IMR-90 (cell line): ENCODE results near the gene ANKLE1. TPM values are rescaled to one million over a fixed set of nuclear protein-coding genes. Genes with fewer than 3 reads are reported as not detected.

Experiments
- ATAC-seq: fragments of 200-7000 bp; cut with Tn5 transposase; 2 replicates; pipeline ENCODE4 v1.9.1; 2020; ENCODE audit warnings: low read depth, mild to moderate bottlenecking, moderate library complexity
- BruUV-seq: library from RNA; stranded (reverse); fragments of 400-500 nt; replicated peaks from 2 replicates; lab custom pipeline; 2021; lab: Mats Ljungman, UMichigan
- CTCF ChIA-PET: fragments of 300-600 bp; formaldehyde crosslinking; extraction: SDS; loops from one replicate; lab custom pipeline; 2021; ENCODE audit warnings: antibody characterized with exemption; lab: Yijun Ruan, JAX
- POLR2A ChIA-PET: fragments of 300-600 bp; sonication (Branson Sonifier 250); formaldehyde crosslinking; loops from one replicate; lab custom pipeline; 2022; ENCODE audit warnings: antibody characterized with exemption; ENCODE audit not compliant: unreplicated experiment; lab: Charles Lee
- DNase-seq: peaks from one replicate; pipeline ENCODE4 v3.0.0; 2013
- H2AFZ ChIP-seq: replicated peaks from 2 replicates; pipeline ENCODE3; 2013; ENCODE audit warnings: low read length, mild to moderate bottlenecking; ENCODE audit not compliant: poor library complexity
- H2AK5ac ChIP-seq: 2 replicates; pipeline ENCODE4 v1.6.1; 2013; ENCODE audit warnings: low read depth, low read length, inconsistent platforms
- H2AK9ac ChIP-seq: replicated peaks from 2 replicates; pipeline ENCODE3; 2013; ENCODE audit warnings: mild to moderate bottlenecking, low read depth, low read length, moderate library complexity; ENCODE audit not compliant: poor library complexity
- H2BK120ac ChIP-seq: 2 replicates; pipeline ENCODE4 v1.6.1; 2013; ENCODE audit warnings: low read depth, low read length, inconsistent platforms
- H2BK15ac ChIP-seq: 3 replicates; pipeline ENCODE4 v1.6.1; 2013; ENCODE audit warnings: low read depth, low read length, inconsistent platforms
- H2BK20ac ChIP-seq: 2 replicates; pipeline ENCODE4 v1.6.1; 2013; ENCODE audit warnings: low read depth, mild to moderate bottlenecking, inconsistent platforms, low read length, moderate library complexity
- H2BK5ac ChIP-seq: 2 replicates; pipeline ENCODE4 v1.6.1; 2013; ENCODE audit warnings: mild to moderate bottlenecking, low read depth, low read length, inconsistent platforms; ENCODE audit not compliant: poor library complexity, severe bottlenecking
- H3K14ac ChIP-seq: replicated peaks from 2 replicates; pipeline ENCODE4 v1.6.1; 2013; ENCODE audit warnings: low read depth, low read length, inconsistent platforms
- H3K18ac ChIP-seq: 2 replicates; pipeline ENCODE4 v1.6.1; 2013; ENCODE audit warnings: low read depth, low read length, control low read depth
- H3K23ac ChIP-seq: 2 replicates; pipeline ENCODE4 v1.6.1; 2013; ENCODE audit warnings: low read depth, low read length, inconsistent platforms
- H3K27ac ChIP-seq: 2 replicates; pipeline ENCODE4 v1.5.1; 2013; ENCODE audit warnings: mild to moderate bottlenecking, control low read depth, low read length; ENCODE audit not compliant: insufficient read depth
- H3K27me3 ChIP-seq: 2 replicates; pipeline ENCODE4 v1.6.1; 2013; ENCODE audit warnings: low read length; ENCODE audit not compliant: control insufficient read depth, insufficient read depth
- H3K36me3 ChIP-seq: 2 replicates; pipeline ENCODE4 v1.6.1; 2013; ENCODE audit warnings: low read length, mixed read lengths; ENCODE audit not compliant: control insufficient read depth, insufficient read depth
- H3K4ac ChIP-seq: 2 replicates; pipeline ENCODE4 v1.6.1; 2013; ENCODE audit warnings: low read depth, low read length, inconsistent platforms
- H3K4me1 ChIP-seq: 2 replicates; pipeline ENCODE4 v1.6.1; 2013; ENCODE audit warnings: low read length, mixed read lengths; ENCODE audit not compliant: control insufficient read depth, insufficient read depth
- H3K4me2 ChIP-seq: 2 replicates; pipeline ENCODE4 v1.6.1; 2013; ENCODE audit warnings: low read depth, mild to moderate bottlenecking, control low read depth, low read length, moderate library complexity
- H3K4me3 ChIP-seq: 2 replicates; pipeline ENCODE4 v1.5.1; 2013; ENCODE audit warnings: low read depth, mild to moderate bottlenecking, control low read depth, low read length, moderate library complexity; ENCODE audit not compliant: insufficient read depth
- H3K56ac ChIP-seq: 2 replicates; pipeline ENCODE4 v1.6.1; 2013; ENCODE audit warnings: low read length, inconsistent platforms; ENCODE audit not compliant: insufficient read depth; ENCODE audit errors: extremely low read depth
- H3K79me1 ChIP-seq, 2 experiments: 2 replicates each; pipeline ENCODE4 v1.6.1; 2013; ENCODE audit warnings: low read length in 2 of 2, inconsistent platforms in 1 of 2, low read depth in 1 of 2
- H3K9ac ChIP-seq: 2 replicates; pipeline ENCODE4 v1.6.1; 2013; ENCODE audit warnings: low read depth, low read length, control low read depth
- H3K9me1 ChIP-seq: 2 replicates; pipeline ENCODE4 v1.6.1; 2013; ENCODE audit warnings: low read length, inconsistent platforms; ENCODE audit not compliant: insufficient read depth
- H3K9me3 ChIP-seq: 2 replicates; pipeline ENCODE4 v1.6.1; 2013; ENCODE audit warnings: low read length; ENCODE audit not compliant: control insufficient read depth, insufficient read depth
- H4K20me1 ChIP-seq: 2 replicates; pipeline ENCODE4 v1.6.1; 2013; ENCODE audit warnings: low read length, inconsistent platforms; ENCODE audit not compliant: insufficient read depth
- H4K5ac ChIP-seq: 2 replicates; pipeline ENCODE4 v1.6.1; 2013; ENCODE audit warnings: mild to moderate bottlenecking, low read depth, low read length, control low read depth
- H4K8ac ChIP-seq, 2 experiments: 2 replicates each; pipeline ENCODE4 v1.6.1; 2013; ENCODE audit warnings: low read depth in 2 of 2, low read length in 2 of 2, control low read depth in 1 of 2, inconsistent platforms in 1 of 2
- H4K91ac ChIP-seq: 2 replicates; pipeline ENCODE4 v1.6.1; 2013; ENCODE audit warnings: low read depth, low read length, inconsistent platforms; ENCODE audit not compliant: insufficient read depth
- MAZ ChIP-seq: IDR thresholded peaks from 2 replicates; pipeline ENCODE4 v1.6.1; 2012; ENCODE audit warnings: low read depth, mild to moderate bottlenecking, low read length, improper control_type of control experiment, moderate library complexity, borderline replicate concordance
- RAD21 ChIP-seq: IDR thresholded peaks from 2 replicates; pipeline ENCODE4 v1.6.1; 2012; ENCODE audit warnings: low read length, improper control_type of control experiment
- RCOR1 ChIP-seq: IDR thresholded peaks from 2 replicates; pipeline ENCODE4 v1.6.1; 2012; ENCODE audit warnings: mild to moderate bottlenecking, low read length, improper control_type of control experiment; ENCODE audit not compliant: insufficient replicate concordance
- WGBS, 2 experiments: methylation state at CpG; one replicate each; pipeline versions ENCODE4 v1.1.5 to v1.1.7; 2013; ENCODE audit warnings: missing lambda C conversion rate in 2 of 2; ENCODE audit not compliant: insufficient read length in 1 of 2; ENCODE audit errors: extremely low coverage in 2 of 2; 5-methylcytosine and 5-hydroxymethylcytosine counted together
- dilution Hi-C: fragments of 300-500 bp; cut with HindIII; formaldehyde crosslinking; loops from one replicate; pipeline ENCODE4 v1.14.3; 2018; ENCODE audit warnings: low sequenced_read_pairs; ENCODE audit not compliant: unreplicated experiment
- in situ Hi-C: fragments of 300-500 bp; cut with MboI; formaldehyde crosslinking; loops from 3 replicates; pipeline ENCODE4 v1.14.3; 2019; ENCODE audit warnings: low sequenced_read_pairs, inconsistent platforms, mixed read lengths
- intact Hi-C: fragments of 100-400 bp; cut with micrococcal nuclease; formaldehyde crosslinking; loops from 2 replicates; pipeline ENCODE4 v1.10.0; 2022
- polyA plus RNA-seq, 3 experiments: library from polyadenylated mRNA; depleted of rRNA; stranded (reverse); fragments of >200 nt; gene quantifications; 2 replicates each; pipeline ENCODE4 v1.2.3, GENCODE V29; 2012; ENCODE audit warnings: low replicate concordance in 1 of 3
- total RNA-seq: library from RNA; depleted of rRNA; stranded (reverse); fragments of >200 nt; gene quantifications from 2 replicates; pipeline ENCODE4 v1.2.3, GENCODE V29; 2012
- TF ChIP-seq, protein P1 (sequence below): fragments of 150-350 bp; IDR thresholded peaks from 2 replicates; pipeline ENCODE4 v1.6.1; 2017; ENCODE audit warnings: mild to moderate bottlenecking, antibody characterized with exemption, low read length, low read depth
- TF ChIP-seq, protein P2 (sequence below): fragments of 150-350 bp; IDR thresholded peaks from 2 replicates; pipeline ENCODE4 v1.6.1; 2016; ENCODE audit warnings: low read depth, mild to moderate bottlenecking, low read length, moderate library complexity, borderline replicate concordance

Gene ANKLE1
- total and polyA plus RNA-seq, 2 of the 4 experiments (the other 2 are of a cell fraction): under 0.01 to 0.87 TPM

DNA sequence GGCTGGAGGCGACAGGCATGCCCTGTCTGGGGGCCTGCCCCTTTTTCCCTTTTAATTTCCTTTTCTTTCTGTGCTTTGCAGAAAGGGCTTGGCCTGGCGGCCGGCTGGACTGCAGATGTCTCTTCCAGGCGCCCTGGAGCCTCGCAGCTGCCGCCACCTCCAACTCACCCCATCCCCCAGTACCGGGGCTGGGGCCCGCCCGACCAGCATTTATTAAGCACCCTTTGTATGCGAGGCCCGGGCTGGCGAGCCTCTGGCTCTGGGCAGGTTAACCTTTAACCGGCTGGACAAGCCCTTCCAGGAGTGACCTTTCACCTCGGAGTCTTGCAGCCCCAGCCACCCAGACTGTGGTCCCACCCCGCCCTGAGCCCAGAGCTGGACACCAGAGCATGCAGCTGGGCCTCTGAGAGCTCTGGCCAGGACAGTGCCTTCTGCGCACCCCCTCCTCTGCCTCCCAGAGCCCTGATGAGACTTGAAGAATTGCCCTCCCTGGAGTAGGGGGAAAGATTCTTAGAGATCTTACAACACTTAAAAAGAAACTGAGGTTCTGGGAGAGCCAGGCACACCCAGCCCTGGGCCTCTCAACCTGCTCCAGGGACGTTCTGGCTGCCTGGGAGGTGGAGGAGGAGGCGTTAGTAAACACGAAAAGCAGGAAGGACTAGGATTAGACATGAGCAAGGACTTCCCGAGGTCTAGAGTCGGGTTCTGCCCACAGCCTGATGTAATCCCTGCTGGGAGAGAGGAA is 34.8 kb upstream of the ANKLE1 start:
- no peaks in the 10 kb centered on the region for H3K9me3 ChIP-seq
- H4K91ac ChIP-seq: peak overlapping the region; percentile 82
- dilution Hi-C loops (no loop called here), in situ Hi-C loops (no loop called here), intact Hi-C loops (no loop called here)
- H3K4me2 ChIP-seq: peak overlapping the region; percentile 93
- H3K4ac ChIP-seq: peak overlapping the region; percentile 95
- H3K23ac ChIP-seq: peak overlapping the region; percentile 66
- peaks cover 19% of the 10 kb centered on the region for H4K20me1 ChIP-seq
- peak overlapping the region; percentile 97 for H3K27ac ChIP-seq
- POLR2A ChIA-PET: no interaction called here
- peak overlapping the region; percentile 0; the same call in 1 of the 2 replicates for H3K18ac ChIP-seq
- H4K8ac ChIP-seq: peak overlapping the region; percentile 91 to 94; a peak in 2 of 4 replicates
- H2AFZ ChIP-seq: peak overlapping the region; percentile 100
- H3K36me3 ChIP-seq: no peaks in the 10 kb centered on the region
- H3K79me1 ChIP-seq: peaks cover 5 to 32% of the 10 kb centered on the region in 2 experiments
- H3K14ac ChIP-seq: 0 out of 2 replicates have a peak overlapping the region, but pooled peaks have one; percentile 35
- H2AK5ac ChIP-seq: peak overlapping the region; percentile 98; the same call in 1 of the 2 replicates
- 0 out of 3 replicates have a peak overlapping the region, but pooled peaks have one; percentile 32 for H2BK15ac ChIP-seq
- ATAC-seq: peak; percentile 1
- no peaks in the 10 kb centered on the region for H3K27me3 ChIP-seq
- H2BK120ac ChIP-seq: peak overlapping the region; percentile 90
- H3K4me1 ChIP-seq: peaks cover 10% of the 10 kb centered on the region
- no TSS peak for BruUV-seq
- H3K9ac ChIP-seq: peak overlapping the region; percentile 22; the same call in 1 of the 2 replicates
- no peak for TF ChIP-seq MAZ
- TF ChIP-seq, protein P1, sequence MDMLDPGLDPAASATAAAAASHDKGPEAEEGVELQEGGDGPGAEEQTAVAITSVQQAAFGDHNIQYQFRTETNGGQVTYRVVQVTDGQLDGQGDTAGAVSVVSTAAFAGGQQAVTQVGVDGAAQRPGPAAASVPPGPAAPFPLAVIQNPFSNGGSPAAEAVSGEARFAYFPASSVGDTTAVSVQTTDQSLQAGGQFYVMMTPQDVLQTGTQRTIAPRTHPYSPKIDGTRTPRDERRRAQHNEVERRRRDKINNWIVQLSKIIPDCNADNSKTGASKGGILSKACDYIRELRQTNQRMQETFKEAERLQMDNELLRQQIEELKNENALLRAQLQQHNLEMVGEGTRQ: no peak
- TF ChIP-seq, protein P2, sequence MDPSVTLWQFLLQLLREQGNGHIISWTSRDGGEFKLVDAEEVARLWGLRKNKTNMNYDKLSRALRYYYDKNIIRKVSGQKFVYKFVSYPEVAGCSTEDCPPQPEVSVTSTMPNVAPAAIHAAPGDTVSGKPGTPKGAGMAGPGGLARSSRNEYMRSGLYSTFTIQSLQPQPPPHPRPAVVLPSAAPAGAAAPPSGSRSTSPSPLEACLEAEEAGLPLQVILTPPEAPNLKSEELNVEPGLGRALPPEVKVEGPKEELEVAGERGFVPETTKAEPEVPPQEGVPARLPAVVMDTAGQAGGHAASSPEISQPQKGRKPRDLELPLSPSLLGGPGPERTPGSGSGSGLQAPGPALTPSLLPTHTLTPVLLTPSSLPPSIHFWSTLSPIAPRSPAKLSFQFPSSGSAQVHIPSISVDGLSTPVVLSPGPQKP: no peak
- peak; percentile 72 for TF ChIP-seq RCOR1
- no peak for TF ChIP-seq RAD21
- H2BK20ac ChIP-seq: peak overlapping the region; percentile 63; the same call in 1 of the 2 replicates
- 13% methylated on average over 6 of the region's 21 CpGs; no CpG with 5 or more reads in 1 of the 2 experiments for WGBS, 2 experiments
- CTCF ChIA-PET: no interaction called here
- H3K9me1 ChIP-seq: 0 out of 2 replicates have a peak, but pooled peaks cover 5% of the 10 kb centered on the region
- DNase-seq: peak; percentile 23
- H2BK5ac ChIP-seq: peak overlapping the region; percentile 93
- peak overlapping the region; percentile 6 for H4K5ac ChIP-seq
- no peak overlapping the region for H3K4me3 ChIP-seq
- H3K56ac ChIP-seq: peak overlapping the region; percentile 72
- peak overlapping the region; percentile 99 for H2AK9ac ChIP-seq
